Activated CD4-positive, CD25-positive, alpha-beta regulatory T cell treated with anti-CD3 and anti-CD28 coated beads, Interleukin-2, amount 50 U/mL, for 24 hours (primary cell): ENCODE results near the gene NFE2L3.
A peak's percentile ranks its signal among the peaks of the same experiment; 100 is the strongest.
"Not testable (repeated sequence)": the region's sequence is repeated elsewhere in the genome, so short reads cannot be mapped to it uniquely, and the experiment has no call there.

Source experiments
- ATAC-seq, 2 donors: fragments of 150-1000 bp; cut with Tn5 transposase; one replicate each; pipeline ENCODE4 v1.10.0; 2021; ENCODE audit warnings: mild to moderate bottlenecking in 1 of 2, moderate library complexity in 1 of 2

NFE2L3 gene

GRCh38 chr7:26151953-26152781, at the start of gene NFE2L3:
NFE2L3 (plus strand) TSS chr7:26152198; CDS start chr7:26152499, 301 bp downstream.
- peak; percentile 55 to 60 for ATAC-seq

- no peak for ATAC-seq
Observed at GRCh38 chr7:26103596-26103995, 48.4 kb upstream of the NFE2L3 start.

- no peak for ATAC-seq
Observed at GRCh38 chr7:26105236-26105635, 46.8 kb upstream of the NFE2L3 start.

- no peak for ATAC-seq
Observed at GRCh38 chr7:26105931-26106330, 46.1 kb upstream of the NFE2L3 start.

GRCh38 chr7:26112203-26112740, 39.7 kb upstream of the NFE2L3 start:
- no peak for ATAC-seq

- no peak for ATAC-seq
Observed at GRCh38 chr7:26115650-26116049, 36.3 kb upstream of the NFE2L3 start.

- ATAC-seq, result no peak
Observed at GRCh38 chr7:26117142-26117807, 34.7 kb upstream of the NFE2L3 start.

GRCh38 chr7:26117970-26118369, 34.0 kb upstream of the NFE2L3 start:
- ATAC-seq, result no peak

GRCh38 chr7:26122745-26123144, 29.3 kb upstream of the NFE2L3 start:
- ATAC-seq, result no peak

GRCh38 chr7:26124775-26125174, 27.2 kb upstream of the NFE2L3 start:
- ATAC-seq, result not testable (repeated sequence)

GRCh38 chr7:26127411-26127810, 24.6 kb upstream of the NFE2L3 start:
- no peak for ATAC-seq

GRCh38 chr7:26131056-26131589, 20.9 kb upstream of the NFE2L3 start:
- no peak for ATAC-seq

- ATAC-seq, result no peak
Observed at GRCh38 chr7:26135076-26135475, 16.9 kb upstream of the NFE2L3 start.

GRCh38 chr7:26135551-26135950, 16.4 kb upstream of the NFE2L3 start:
- no peak for ATAC-seq

- no peak for ATAC-seq
Observed at GRCh38 chr7:26136831-26137230, 15.2 kb upstream of the NFE2L3 start.

- no peak for ATAC-seq
Observed at GRCh38 chr7:26140380-26140779, 11.6 kb upstream of the NFE2L3 start.

- ATAC-seq, result no peak
Observed at GRCh38 chr7:26141077-26141476, 10.9 kb upstream of the NFE2L3 start.

- ATAC-seq, result no peak
Observed at GRCh38 chr7:26143298-26144048, 8.5 kb upstream of the NFE2L3 start.

- no peak for ATAC-seq
Observed at GRCh38 chr7:26144184-26145080, 7.6 kb upstream of the NFE2L3 start.

- ATAC-seq, result no peak
Observed at GRCh38 chr7:26145238-26145637, 6.8 kb upstream of the NFE2L3 start.

- ATAC-seq, result no peak
Observed at GRCh38 chr7:26147030-26147429, 5.0 kb upstream of the NFE2L3 start.
